ENCODE data around the gene KDM2B. TPM values are rescaled to one million over a fixed set of nuclear protein-coding genes. Genes with fewer than 3 reads are reported as not detected.
A peak's percentile ranks its signal among the peaks of the same experiment; 100 is the strongest.
"Not testable (repeated sequence)": the region's sequence is repeated elsewhere in the genome, so short reads cannot be mapped to it uniquely, and the experiment has no call there.

Gene KDM2B
- polyA plus RNA-seq, 1 donor (not counting 4 experiments of a cell fraction or from before 2014, with no cell fraction given) = 10.3 TPM

GRCh38 chr12:121388421-121388981 is 192.3 kb downstream of the KDM2B start:
- Histone ChIP-seq H3K27ac (ENCODE audit: control insufficient read depth, insufficient read depth, low read length) (peak overlapping the region; percentile 70), H3K27me3 (ENCODE audit: control insufficient read depth, extremely low read depth, insufficient read depth, low read length) (no peaks in the 10 kb centered on the region), H3K79me2 (ENCODE audit: control insufficient read depth, insufficient read depth, low read length) (no peaks in the 10 kb centered on the region), H3K9me1 (ENCODE audit: control insufficient read depth, extremely low read depth, insufficient read depth, low read length) (no peaks in the 10 kb centered on the region), H3K4me2 (ENCODE audit: control insufficient read depth, extremely low read depth, insufficient read depth, low read depth, low read length) (peak overlapping the region; percentile 59), H3K36me3 (ENCODE audit: control insufficient read depth in 2 of 2, extremely low read depth in 1 of 2, insufficient read depth in 2 of 2, low read length in 2 of 2) (no peaks in the 10 kb centered on the region), H3K4me1 (ENCODE audit: control insufficient read depth, extremely low read depth, insufficient read depth, low read length) (peaks cover 28% of the 10 kb centered on the region), H3K9ac (ENCODE audit: control insufficient read depth, extremely low read depth, insufficient read depth, low read length) (no peak overlapping the region), H4K20me1 (ENCODE audit: control insufficient read depth, extremely low read depth, insufficient read depth, low read length) (no peaks in the 10 kb centered on the region), H3K4me3 (ENCODE audit: control insufficient read depth in 2 of 3, extremely low read depth in 1 of 3, insufficient read depth in 2 of 3, low read depth in 1 of 3, low read length in 3 of 3) (no peak overlapping the region), H2AFZ (ENCODE audit: control insufficient read depth, low read length) (peak overlapping the region; percentile 86), H3K9me3 (ENCODE audit: control insufficient read depth, low read depth, low read length) (no peaks in the 10 kb centered on the region)
- FAIRE-seq (peak; percentile 90), DNase-seq (ENCODE audit: low read depth, low spot score) (no peak)
- TF ChIP-seq EZH2 (IDR thresholded peaks at IDR 0.05; ENCODE audit: low read length) = no peak
- no peak for TF ChIP-seq CTCF (optimal IDR thresholded peaks at IDR 0.05 in 1 of 3, IDR thresholded peaks at IDR 0.05 in 1 of 3, conservative IDR thresholded peaks at IDR 0.05 in 1 of 3; ENCODE audit: extremely low read depth in 1 of 3, insufficient read depth in 2 of 3, low read length in 3 of 3)
- dilution Hi-C loops (cut with MboI; ENCODE audit: extremely low pct_ligation_motif_present, low sequenced_read_pairs) = no loop called here

DNA sequence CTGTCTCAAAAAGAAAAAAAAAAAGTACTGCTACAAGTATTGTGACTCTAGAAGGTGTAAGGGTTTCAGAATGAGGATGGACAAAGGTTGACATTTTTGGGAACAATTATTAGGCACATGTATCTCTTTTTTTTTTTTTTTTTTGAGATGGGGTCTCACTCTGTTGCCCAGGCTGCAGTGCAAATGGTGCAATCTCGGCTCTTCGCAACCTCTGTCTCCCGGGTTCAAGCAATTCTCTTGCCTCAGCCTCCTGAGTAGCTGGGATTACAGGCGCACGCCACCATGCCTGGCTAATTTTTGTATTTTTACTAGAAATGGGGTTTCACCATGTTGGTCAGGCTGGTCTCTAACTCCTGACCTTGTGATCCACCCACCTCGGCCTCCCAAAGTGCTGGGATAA is 195.9 kb downstream of the KDM2B start:
- H3K27ac ChIP-seq (ENCODE audit: control insufficient read depth, insufficient read depth, low read length); H3K27me3 ChIP-seq (ENCODE audit: control insufficient read depth, extremely low read depth, insufficient read depth, low read length); H3K9me3 ChIP-seq (ENCODE audit: control insufficient read depth, low read depth, low read length); DNase-seq (ENCODE audit: low read depth, low spot score); H3K9me1 ChIP-seq (ENCODE audit: control insufficient read depth, extremely low read depth, insufficient read depth, low read length); FAIRE-seq; dilution Hi-C loops (cut with MboI; ENCODE audit: extremely low pct_ligation_motif_present, low sequenced_read_pairs); H3K4me3 ChIP-seq (ENCODE audit: control insufficient read depth in 2 of 3, extremely low read depth in 1 of 3, insufficient read depth in 2 of 3, low read depth in 1 of 3, low read length in 3 of 3); H2AFZ ChIP-seq (ENCODE audit: control insufficient read depth, low read length); H3K9ac ChIP-seq (ENCODE audit: control insufficient read depth, extremely low read depth, insufficient read depth, low read length); H4K20me1 ChIP-seq (ENCODE audit: control insufficient read depth, extremely low read depth, insufficient read depth, low read length); H3K4me2 ChIP-seq (ENCODE audit: control insufficient read depth, extremely low read depth, insufficient read depth, low read depth, low read length); H3K36me3 ChIP-seq (ENCODE audit: control insufficient read depth in 2 of 2, extremely low read depth in 1 of 2, insufficient read depth in 2 of 2, low read length in 2 of 2); H3K79me2 ChIP-seq (ENCODE audit: control insufficient read depth, insufficient read depth, low read length): not testable (repeated sequence)
- peaks cover 14% of the 10 kb centered on the region for H3K4me1 ChIP-seq (ENCODE audit: control insufficient read depth, extremely low read depth, insufficient read depth, low read length)

GRCh38 chr12:121383601-121384021 is 197.2 kb downstream of the KDM2B start:
- H3K36me3 ChIP-seq (ENCODE audit: control insufficient read depth in 2 of 2, extremely low read depth in 1 of 2, insufficient read depth in 2 of 2, low read length in 2 of 2) = no peaks in the 10 kb centered on the region
- H3K4me3 ChIP-seq (ENCODE audit: control insufficient read depth in 2 of 3, extremely low read depth in 1 of 3, insufficient read depth in 2 of 3, low read depth in 1 of 3, low read length in 3 of 3) = no peak overlapping the region
- DNase-seq (ENCODE audit: low read depth, low spot score) (no peak), FAIRE-seq (no peak)
- H3K9me1 ChIP-seq (ENCODE audit: control insufficient read depth, extremely low read depth, insufficient read depth, low read length) = no peaks in the 10 kb centered on the region
- H3K9ac ChIP-seq (ENCODE audit: control insufficient read depth, extremely low read depth, insufficient read depth, low read length) = no peak overlapping the region
- no peak overlapping the region for H3K4me2 ChIP-seq (ENCODE audit: control insufficient read depth, extremely low read depth, insufficient read depth, low read depth, low read length)
- peaks cover 8% of the 10 kb centered on the region for H3K4me1 ChIP-seq (ENCODE audit: control insufficient read depth, extremely low read depth, insufficient read depth, low read length)
- TF ChIP-seq CTCF (optimal IDR thresholded peaks at IDR 0.05 in 1 of 3, IDR thresholded peaks at IDR 0.05 in 1 of 3, conservative IDR thresholded peaks at IDR 0.05 in 1 of 3; ENCODE audit: extremely low read depth in 1 of 3, insufficient read depth in 2 of 3, low read length in 3 of 3) (peak in 1 of 3 experiments; percentile 25), EZH2 (IDR thresholded peaks at IDR 0.05; ENCODE audit: low read length) (no peak)
- dilution Hi-C loops (cut with MboI; ENCODE audit: extremely low pct_ligation_motif_present, low sequenced_read_pairs) = no loop called here
- no peak overlapping the region for H3K27ac ChIP-seq (ENCODE audit: control insufficient read depth, insufficient read depth, low read length)
- H3K79me2 ChIP-seq (ENCODE audit: control insufficient read depth, insufficient read depth, low read length) = no peaks in the 10 kb centered on the region
- no peak overlapping the region for H2AFZ ChIP-seq (ENCODE audit: control insufficient read depth, low read length)
- H3K9me3 ChIP-seq (ENCODE audit: control insufficient read depth, low read depth, low read length) = no peaks in the 10 kb centered on the region
- H4K20me1 ChIP-seq (ENCODE audit: control insufficient read depth, extremely low read depth, insufficient read depth, low read length) = no peaks in the 10 kb centered on the region
- no peaks in the 10 kb centered on the region for H3K27me3 ChIP-seq (ENCODE audit: control insufficient read depth, extremely low read depth, insufficient read depth, low read length)

All from keratinocyte (primary cell).